Measurements from ENCODE around the gene RHOA. TPM values are rescaled to one million over a fixed set of nuclear protein-coding genes. Genes with fewer than 3 reads are reported as not detected.

RHOA gene
- total and polyA plus RNA-seq, 2 of the 13 experiments (the other 11 are each of a cell fraction or from before 2014, with no cell fraction given), result 131 to 177 TPM

GRCh38 chr3:49411535-49411967, 225 bp downstream of the RHOA start (continued):
- TF ChIP-seq DBP (CRISPR knock-in tag; IDR thresholded peaks at IDR 0.05; ENCODE audit: not compliant biosample characterization) (peak; percentile 14), TIGD3 (CRISPR knock-in tag; IDR thresholded peaks at IDR 0.05; ENCODE audit: borderline replicate concordance) (no peak), SNAI1 (CRISPR knock-in tag; IDR thresholded peaks at IDR 0.05; ENCODE audit: borderline replicate concordance) (no peak), LBX2 (CRISPR knock-in tag; IDR thresholded peaks at IDR 0.05; ENCODE audit: borderline replicate concordance) (no peak), ZNF773 (CRISPR knock-in tag; IDR thresholded peaks at IDR 0.05; ENCODE audit: borderline replicate concordance) (0 out of 2 replicates have a peak, but pooled peaks have one; percentile 45), ARNT2 (CRISPR knock-in tag; IDR thresholded peaks at IDR 0.05; ENCODE audit: low read depth) (0 out of 2 replicates have a peak, but pooled peaks have one; percentile 36), ZNF124 (CRISPR knock-in tag; IDR thresholded peaks at IDR 0.05) (no peak), SALL2 (CRISPR knock-in tag; IDR thresholded peaks at IDR 0.05) (peak; percentile 31; the same call in 1 of the 2 replicates), TFDP1 (CRISPR knock-in tag; IDR thresholded peaks at IDR 0.05; ENCODE audit: borderline replicate concordance) (0 out of 2 replicates have a peak, but pooled peaks have one; percentile 4), ZNF639 (CRISPR knock-in tag; conservative IDR thresholded peaks at IDR 0.05) (peak; percentile 92; the same call in 1 of the 2 replicates), ETV5 (CRISPR knock-in tag; IDR thresholded peaks at IDR 0.05; ENCODE audit: borderline replicate concordance) (peak; percentile 79; the same call in 1 of the 2 replicates), CREBL2 (CRISPR knock-in tag; IDR thresholded peaks at IDR 0.05; ENCODE audit: borderline replicate concordance) (peak; percentile 24; the same call in 1 of the 2 replicates), ZNF513 (CRISPR knock-in tag; conservative IDR thresholded peaks at IDR 0.05) (no peak), KDM2A (CRISPR knock-in tag; IDR thresholded peaks at IDR 0.05; ENCODE audit: borderline replicate concordance, low read depth) (peak; percentile 35; the same call in 1 of the 2 replicates), MED1 (CRISPR knock-in tag; IDR thresholded peaks at IDR 0.05) (no peak), NR2F1 (CRISPR knock-in tag; IDR thresholded peaks at IDR 0.05) (peak in 1 of 2 experiments; percentile 89; a peak in 3 of 4 replicates), NR0B2 (CRISPR knock-in tag; IDR thresholded peaks at IDR 0.05) (no peak)
